Prostate gland (tissue), 2 donors: Measurements from ENCODE around the gene ECHDC1. TPM values are rescaled to one million over a fixed set of nuclear protein-coding genes. Genes with fewer than 3 reads are reported as not detected.

Source experiments
- DNase-seq: peaks from one replicate; pipeline ENCODE4 v3.0.0-alpha.2; 2019; ENCODE audit warnings: low spot score
- H3K27ac ChIP-seq, 2 donors: fragments of 200-600 bp; sonication (generic); 2 replicates each; pipeline ENCODE4 v1.5.1; 2017 to 2019
- H3K27me3 ChIP-seq: fragments of 200-600 bp; sonication (generic); replicated peaks from 2 replicates; pipeline ENCODE4 v1.5.1; 2019; ENCODE audit not compliant: insufficient read depth
- H3K36me3 ChIP-seq, 2 donors: fragments of 200-600 bp; sonication (generic); 1 replicate in 1 of 2; 2 replicates in 1 of 2; pipeline versions ENCODE4 v1.5.1 to v1.8.1; 2017 to 2019
- H3K4me1 ChIP-seq: fragments of 200-600 bp; sonication (generic); replicated peaks from 2 replicates; pipeline ENCODE4 v1.5.1; 2019
- H3K4me3 ChIP-seq, 2 donors: fragments of 200-600 bp; sonication (generic); 2 replicates each; pipeline ENCODE4 v1.5.1; 2017 to 2019
- H3K9me3 ChIP-seq: fragments of 200-600 bp; sonication (generic); 2 replicates; pipeline ENCODE4 v1.5.1; 2017
- CTCF ChIP-seq, 4 experiments: fragments of 200-600 bp in 2 of 4; fragments of 450-650 bp in 2 of 4; sonication (generic) in 2 of 4; IDR thresholded peaks; 1 replicate in 3 of 4; 2 replicates in 1 of 4; pipeline ENCODE4 v1.5.1; 2016 to 2019; ENCODE audit warnings: antibody characterized with exemption in 4 of 4, mild to moderate bottlenecking in 2 of 4, moderate library complexity in 2 of 4
- POLR2A ChIP-seq: fragments of 450-650 bp; IDR thresholded peaks from one replicate; pipeline ENCODE4 v1.6.1; 2016; ENCODE audit warnings: antibody characterized with exemption, mild to moderate bottlenecking
- POLR2AphosphoS5 ChIP-seq: sonication (generic); formaldehyde crosslinking; IDR thresholded peaks from one replicate; pipeline ENCODE4 v1.6.1; 2017; ENCODE audit warnings: antibody characterized with exemption
- WGBS: methylation state at CpG from one replicate; pipeline ENCODE4 v1.1.5; 2018; 5-methylcytosine and 5-hydroxymethylcytosine counted together
- intact Hi-C: fragments of 100-400 bp; cut with DNase I; formaldehyde crosslinking; loops from one replicate; pipeline ENCODE4 v1.14.2; 2022
- total RNA-seq, 2 donors: library from RNA; depleted of rRNA; stranded (reverse); fragments of >200 nt; gene quantifications; one replicate each; pipeline ENCODE4 v1.1.0, GENCODE V29; 2016

Gene ECHDC1
- total RNA-seq, 2 donors from 2014 or later = 26.0 to 58.7 TPM

GRCh38 chr6:127376685-127377084, 33.3 kb upstream of the ECHDC1 start:
- Histone ChIP-seq H3K4me3 (no peak overlapping the region), H3K36me3 (no peaks in the 10 kb centered on the region), H3K9me3 (no peaks in the 10 kb centered on the region), H3K27me3 (no peaks in the 10 kb centered on the region), H3K4me1 (no peaks in the 10 kb centered on the region), H3K27ac (no peak overlapping the region)
- intact Hi-C loops = no loop called here
- DNase-seq = no peak
- TF ChIP-seq CTCF (IDR thresholded peaks at IDR 0.05) (no peak), POLR2A (no peak), POLR2AphosphoS5 (no peak)
- 81% methylated on average over 2 of the region's 2 CpGs for WGBS

- no peaks in the 10 kb centered on the region for H3K36me3 ChIP-seq
- DNase-seq = no peak
- no peak overlapping the region for H3K4me3 ChIP-seq
- H3K9me3 ChIP-seq = no peaks in the 10 kb centered on the region
- H3K4me1 ChIP-seq = no peaks in the 10 kb centered on the region
- WGBS = 100% methylated on average over 1 of the region's 1 CpG
- no peaks in the 10 kb centered on the region for H3K27me3 ChIP-seq
- H3K27ac ChIP-seq = no peak overlapping the region
- intact Hi-C loops = no loop called here
- TF ChIP-seq CTCF (IDR thresholded peaks at IDR 0.05) (no peak), POLR2AphosphoS5 (no peak), POLR2A (no peak)
These were observed 23.6 kb upstream of the ECHDC1 start for GRCh38 chr6:127367023-127367375.

- intact Hi-C loops = no loop called here
- no peak for DNase-seq
- Histone ChIP-seq H3K9me3 (no peaks in the 10 kb centered on the region), H3K27me3 (no peaks in the 10 kb centered on the region), H3K4me1 (no peaks in the 10 kb centered on the region), H3K4me3 (no peak overlapping the region), H3K36me3 (no peaks in the 10 kb centered on the region), H3K27ac (no peak overlapping the region)
- 39% methylated on average over 5 of the region's 5 CpGs for WGBS
- TF ChIP-seq POLR2AphosphoS5 (no peak), POLR2A (no peak), CTCF (IDR thresholded peaks at IDR 0.05) (no peak)
These were observed 23.0 kb upstream of the ECHDC1 start for GRCh38 chr6:127366282-127367022.

GRCh38 chr6:127365874-127366273, 22.5 kb upstream of the ECHDC1 start:
- Histone ChIP-seq H3K36me3 (no peaks in the 10 kb centered on the region), H3K4me3 (no peak overlapping the region), H3K27ac (no peak overlapping the region), H3K27me3 (no peaks in the 10 kb centered on the region), H3K4me1 (no peaks in the 10 kb centered on the region), H3K9me3 (no peaks in the 10 kb centered on the region)
- no peak for DNase-seq
- intact Hi-C loops = no loop called here
- WGBS = 81% methylated on average over 5 of the region's 5 CpGs
- TF ChIP-seq POLR2AphosphoS5 (no peak), POLR2A (no peak), CTCF (IDR thresholded peaks at IDR 0.05) (no peak)

- H3K4me1 ChIP-seq = no peaks in the 10 kb centered on the region
- H3K27me3 ChIP-seq = no peaks in the 10 kb centered on the region
- intact Hi-C loops = no loop called here
- H3K9me3 ChIP-seq = no peaks in the 10 kb centered on the region
- no peaks in the 10 kb centered on the region for H3K36me3 ChIP-seq
- no peak overlapping the region for H3K4me3 ChIP-seq
- TF ChIP-seq POLR2A = no peak
- TF ChIP-seq CTCF (IDR thresholded peaks at IDR 0.05) = no peak
- no peak for TF ChIP-seq POLR2AphosphoS5
- WGBS = 87% methylated on average over 2 of the region's 2 CpGs
- no peak for DNase-seq
- H3K27ac ChIP-seq = no peak overlapping the region
These were observed 9.1 kb upstream of the ECHDC1 start for GRCh38 chr6:127352524-127352923.
